Adrenal gland (tissue), 5 donors: Measurements from ENCODE around the gene RIT2.

ENCODE experiments used
- CTCF ChIP-seq, 6 experiments: fragments of 450-650 bp in 4 of 6; fragments of 200-600 bp in 2 of 6; sonication (generic) in 1 of 6; IDR thresholded peaks; 1 replicate in 5 of 6; 2 replicates in 1 of 6; pipeline versions ENCODE4 v1.5.1 to v1.8.0; 2016 to 2021; ENCODE audit warnings: antibody characterized with exemption in 6 of 6, mild to moderate bottlenecking in 2 of 6, moderate library complexity in 1 of 6
- POLR2A ChIP-seq, 2 donors: fragments of 450-650 bp; IDR thresholded peaks; one replicate each; pipeline ENCODE4 v1.6.1; 2017; ENCODE audit warnings: antibody characterized with exemption in 2 of 2, mild to moderate bottlenecking in 2 of 2, moderate library complexity in 1 of 2
- donor health status: DM: no; HTN: no; CAD: no.

GRCh38 chr18:43141208-43141607 lies 25.7 kb upstream of the RIT2 start:
- TF ChIP-seq CTCF (IDR thresholded peaks at IDR 0.05) (no peak), POLR2A (IDR thresholded peaks at IDR 0.05) (no peak)
